GM21423 (cell line): Measurements from ENCODE around the gene EDA.

Experiments used
- ATAC-seq: cut with Tn5 transposase; IDR thresholded peaks from one replicate; pipeline ENCODE4 v1.9.1; 2021; ENCODE audit warnings: mild to moderate bottlenecking, moderate library complexity; ENCODE audit not compliant: unreplicated experiment

Gene EDA

DNA sequence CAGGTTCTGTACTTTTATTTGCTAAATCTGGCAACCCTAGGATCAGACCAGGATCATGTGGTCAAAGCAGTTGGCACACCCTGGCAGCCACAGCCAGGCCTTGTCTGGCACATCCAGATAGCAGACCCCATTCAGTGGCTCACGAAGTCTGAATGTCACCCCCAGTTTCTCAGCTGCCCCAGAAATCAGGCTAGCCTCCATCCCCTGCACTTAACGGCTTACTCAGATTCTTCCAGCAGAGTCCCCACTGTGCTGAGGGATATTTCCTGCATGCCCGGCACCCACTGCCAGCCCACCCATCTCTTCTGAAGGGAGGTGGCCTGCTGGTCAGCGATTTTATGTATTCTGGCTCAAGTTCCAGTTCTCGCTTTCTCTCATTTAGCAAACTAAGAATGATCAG lies 438.5 kb downstream of the EDA start:
- no peak for ATAC-seq

- no peak for ATAC-seq
Observed at GRCh38 chrX:70062076-70062475, 446.2 kb downstream of the EDA start, which contains the start of gene OTUD6A. OTUD6A (plus strand) TSS chrX:70062457; CDS start chrX:70062525, 68 bp downstream.

GRCh38 chrX:70062961-70063550 lies 447.1 kb downstream of the EDA start:
- no peak for ATAC-seq

- no peak for ATAC-seq
Observed at GRCh38 chrX:70066646-70067045, 450.7 kb downstream of the EDA start.

- ATAC-seq: no peak
Observed at GRCh38 chrX:70079297-70079696, 463.4 kb downstream of the EDA start.

DNA sequence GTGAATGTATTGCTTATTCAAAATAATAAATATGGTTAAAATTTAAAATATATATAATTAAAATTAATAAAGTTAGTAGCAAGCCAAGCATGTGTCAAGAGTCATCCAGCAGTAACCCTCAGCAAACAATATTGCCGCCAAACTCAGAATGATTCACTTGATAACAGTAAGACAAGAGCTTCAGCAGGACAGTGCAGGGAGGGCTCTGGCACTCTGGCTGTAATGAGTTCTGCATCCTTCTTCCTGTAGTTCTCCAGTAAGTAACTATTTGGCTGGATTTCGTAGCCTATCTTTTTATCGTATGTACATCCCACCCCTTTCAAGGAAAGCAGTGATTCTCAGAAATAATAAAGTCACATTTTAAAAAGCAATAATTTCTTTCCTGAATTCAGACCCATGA lies 464.0 kb downstream of the EDA start:
- no peak for ATAC-seq

GRCh38 chrX:70082723-70083122 lies 466.8 kb downstream of the EDA start:
- no peak for ATAC-seq

- ATAC-seq: no peak
Observed at GRCh38 chrX:70084592-70085240, 468.8 kb downstream of the EDA start.

DNA sequence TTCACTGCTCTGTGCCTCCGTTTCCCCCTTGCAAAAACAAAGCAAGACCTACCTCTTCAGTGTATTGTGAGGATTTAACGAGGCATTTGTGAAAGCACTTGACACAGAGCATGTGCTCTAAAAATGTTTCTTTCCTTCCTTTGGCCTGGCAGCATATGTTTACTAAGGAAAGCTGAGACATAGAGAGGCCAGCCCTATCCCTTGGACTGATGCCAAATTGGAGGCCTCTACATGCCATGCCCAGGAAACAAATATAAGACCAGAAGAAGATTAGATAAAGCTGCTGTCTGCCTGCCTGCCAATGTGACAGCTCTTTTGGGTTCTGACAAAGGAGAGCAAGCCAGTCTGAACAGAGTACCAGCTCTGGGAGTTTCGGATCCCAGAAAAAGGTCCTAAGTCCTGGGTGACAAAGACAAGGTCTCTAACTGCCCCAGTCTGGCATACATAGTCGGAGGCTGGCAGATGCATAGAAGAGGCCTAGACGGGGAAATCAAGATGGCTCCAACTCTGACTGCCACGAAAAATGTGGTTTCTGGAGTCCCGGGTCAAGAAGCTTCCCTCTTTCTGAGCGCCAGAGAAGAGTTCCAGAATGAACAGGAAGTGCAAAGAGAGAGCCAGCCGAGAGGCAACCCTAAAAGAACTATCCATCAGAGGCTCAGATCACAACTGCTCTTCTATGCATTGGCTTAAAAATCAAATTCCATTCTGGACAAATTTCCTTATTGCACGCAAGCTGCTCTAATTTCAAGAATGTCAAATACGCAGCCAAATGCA lies 472.1 kb downstream of the EDA start:
- ATAC-seq: no peak

- ATAC-seq: no peak
Observed at GRCh38 chrX:70088751-70089150, 472.8 kb downstream of the EDA start.
